Kidney (tissue), 14 donors: ENCODE results near the gene STK11IP. TPM values are rescaled to one million over a fixed set of nuclear protein-coding genes. Genes with fewer than 3 reads are reported as not detected.

ENCODE experiments used
- DNase-seq, 5 donors: peaks; one replicate each; pipeline ENCODE4 v3.0.0-alpha.2; 2013 to 2020
- FAIRE-seq: peaks from 2 replicates; lab custom pipeline; 2012; peaks lifted over from hg19 to GRCh38; lab: Jason Lieb, UNC
- H3K27ac ChIP-seq, 2 donors: one replicate each; pipeline ENCODE4 v1.7.0; 2013; ENCODE audit warnings: low read depth in 2 of 2, low read length in 2 of 2, inconsistent platforms in 1 of 2
- H3K27me3 ChIP-seq: one replicate; pipeline ENCODE4 v1.7.1; 2013; ENCODE audit warnings: low read length, inconsistent platforms; ENCODE audit not compliant: control insufficient read depth, insufficient read depth
- H3K36me3 ChIP-seq, 3 donors: one replicate each; pipeline versions ENCODE4 v1.7.0 to v1.7.1; 2013; ENCODE audit warnings: low read length in 3 of 3, control low read depth in 1 of 3, inconsistent platforms in 1 of 3; ENCODE audit not compliant: insufficient read depth in 3 of 3, control insufficient read depth in 2 of 3
- H3K4me1 ChIP-seq, 3 donors: one replicate each; pipeline versions ENCODE4 v1.7.0 to v1.7.1; 2013; ENCODE audit warnings: low read length in 3 of 3, inconsistent platforms in 1 of 3, low read depth in 1 of 3; ENCODE audit not compliant: control insufficient read depth in 2 of 3, insufficient read depth in 2 of 3
- H3K4me3 ChIP-seq, 3 donors: one replicate each; pipeline versions ENCODE4 v1.7.0 to v1.8.1; 2013; ENCODE audit warnings: low read length in 3 of 3, control low read depth in 1 of 3, inconsistent platforms in 1 of 3
- H3K9ac ChIP-seq, 3 donors: one replicate each; pipeline versions ENCODE4 v1.7.0 to v1.7.1; 2013; ENCODE audit warnings: low read length in 3 of 3, control low read depth in 1 of 3, inconsistent platforms in 1 of 3
- H3K9me3 ChIP-seq, 3 donors: one replicate each; pipeline versions ENCODE4 v1.7.0 to v1.7.1; 2013; ENCODE audit warnings: low read length in 3 of 3, control low read depth in 1 of 3, inconsistent platforms in 1 of 3; ENCODE audit not compliant: control insufficient read depth in 2 of 3, insufficient read depth in 1 of 3
- intact Hi-C: fragments of 100-400 bp; cut with DNase I; formaldehyde crosslinking; loops from one replicate; pipeline ENCODE4 v1.11.1; 2022
- polyA plus RNA-seq: library from polyadenylated mRNA; stranded (reverse); fragments of 350-450 nt; fragmentation: Illumina TruSeq; extraction: RNeasy Lipid Tissue Mini Kit (QIAGEN cat#74804); gene quantifications from one replicate; pipeline ENCODE4 v1.2.3, GENCODE V29; 2014; ENCODE audit warnings: low read depth, low replicate concordance; ENCODE audit not compliant: insufficient read depth
- total RNA-seq: library from RNA; stranded (reverse); fragmentation: NEBNext Ultra II Directional; extraction: Animal tissue kit (Norgen Biotek cat#: 25700); gene quantifications from one replicate; pipeline ENCODE4 v1.2.1, GENCODE V29; 2021
- TF ChIP-seq, protein P1 (sequence below): IDR thresholded peaks from 3 replicates; pipeline ENCODE4 v1.5.1; 2012; ENCODE audit warnings: mild to moderate bottlenecking, moderate library complexity, borderline replicate concordance; ENCODE audit not compliant: insufficient read depth; ENCODE audit errors: extremely low read depth
- donor health status: control.
- donor health status: control.
- donor health status: control.
- donor health status: control.
- donor health status: control.
- donor health status: DM: yes; HTN: yes; CAD: no.
- donor health status: Normal renal cell carcinoma (clear cell type).

The STK11IP gene
- total and polyA plus RNA-seq, 2 donors from 2014 or later, result 12.5 to 33.7 TPM

DNA sequence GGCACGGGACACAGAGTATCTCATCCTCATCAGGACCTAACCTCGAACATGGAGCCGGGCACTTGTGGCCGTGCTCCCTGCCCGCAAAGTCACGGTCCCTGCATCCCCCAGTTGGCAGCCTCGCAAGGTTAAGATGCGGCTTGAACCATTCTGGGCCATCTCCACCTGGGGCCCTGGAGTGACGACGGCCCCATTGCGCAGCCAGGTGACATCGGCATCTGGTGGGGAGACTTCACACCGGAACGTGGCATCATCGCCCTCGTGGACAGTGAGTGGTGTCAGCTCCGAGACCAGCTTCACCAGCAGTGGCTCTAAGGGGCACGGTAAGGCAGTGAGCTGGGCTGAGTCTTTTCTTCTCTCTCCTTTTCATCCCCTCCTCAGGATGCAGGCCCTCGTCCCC is 41.2 kb upstream of the STK11IP start:
- Histone ChIP-seq H3K27ac (no peak overlapping the region), H3K36me3 (no peaks in the 10 kb centered on the region), H3K4me3 (no peak overlapping the region), H3K9me3 (no peaks in the 10 kb centered on the region), H3K9ac (no peak overlapping the region), H3K4me1 (peaks cover 0 to 12% (median 0%) of the 10 kb centered on the region in 3 donors), H3K27me3 (no peaks in the 10 kb centered on the region)
- peak in 1 of 5 donors; percentile 52 for DNase-seq
- FAIRE-seq, result no peak
- TF ChIP-seq, protein P1, sequence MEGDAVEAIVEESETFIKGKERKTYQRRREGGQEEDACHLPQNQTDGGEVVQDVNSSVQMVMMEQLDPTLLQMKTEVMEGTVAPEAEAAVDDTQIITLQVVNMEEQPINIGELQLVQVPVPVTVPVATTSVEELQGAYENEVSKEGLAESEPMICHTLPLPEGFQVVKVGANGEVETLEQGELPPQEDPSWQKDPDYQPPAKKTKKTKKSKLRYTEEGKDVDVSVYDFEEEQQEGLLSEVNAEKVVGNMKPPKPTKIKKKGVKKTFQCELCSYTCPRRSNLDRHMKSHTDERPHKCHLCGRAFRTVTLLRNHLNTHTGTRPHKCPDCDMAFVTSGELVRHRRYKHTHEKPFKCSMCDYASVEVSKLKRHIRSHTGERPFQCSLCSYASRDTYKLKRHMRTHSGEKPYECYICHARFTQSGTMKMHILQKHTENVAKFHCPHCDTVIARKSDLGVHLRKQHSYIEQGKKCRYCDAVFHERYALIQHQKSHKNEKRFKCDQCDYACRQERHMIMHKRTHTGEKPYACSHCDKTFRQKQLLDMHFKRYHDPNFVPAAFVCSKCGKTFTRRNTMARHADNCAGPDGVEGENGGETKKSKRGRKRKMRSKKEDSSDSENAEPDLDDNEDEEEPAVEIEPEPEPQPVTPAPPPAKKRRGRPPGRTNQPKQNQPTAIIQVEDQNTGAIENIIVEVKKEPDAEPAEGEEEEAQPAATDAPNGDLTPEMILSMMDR, result no peak
- intact Hi-C loops, result no loop called here

DNA sequence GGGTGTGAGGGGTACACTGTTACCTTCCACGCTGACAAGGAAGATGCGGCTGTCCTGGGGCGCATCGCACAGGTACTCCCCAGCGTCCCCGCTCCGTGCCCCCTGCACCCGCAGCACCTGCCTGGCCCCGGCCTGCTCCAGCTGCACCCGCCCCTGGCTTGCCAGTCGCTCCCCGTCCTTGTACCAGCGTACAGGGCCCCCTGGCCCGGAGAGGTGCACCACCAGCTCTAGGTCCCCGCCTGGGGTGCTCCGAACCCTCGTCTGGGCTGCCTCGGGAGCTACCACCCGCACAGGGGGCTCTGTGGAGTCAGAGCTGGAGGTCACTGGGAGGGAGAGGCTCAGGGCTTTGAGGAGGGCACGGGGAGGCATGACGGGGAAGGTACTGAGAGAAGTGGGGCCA is 40.3 kb upstream of the STK11IP start:
- H3K4me3 ChIP-seq, result no peak overlapping the region
- H3K27me3 ChIP-seq, result no peaks in the 10 kb centered on the region
- FAIRE-seq, result no peak
- H3K9me3 ChIP-seq, result no peaks in the 10 kb centered on the region
- intact Hi-C loops, result no loop called here
- no peak overlapping the region for H3K27ac ChIP-seq
- TF ChIP-seq, protein P1, result no peak
- H3K4me1 ChIP-seq, result peaks cover 0 to 8% (median 0%) of the 10 kb centered on the region in 3 donors
- no peaks in the 10 kb centered on the region for H3K36me3 ChIP-seq
- no peak overlapping the region for H3K9ac ChIP-seq
- DNase-seq, result peak in 1 of 5 donors; percentile 74

- TF ChIP-seq, protein P1, result no peak
- Histone ChIP-seq H3K27ac (no peak overlapping the region), H3K36me3 (peaks cover 0 to 5% (median 3%) of the 10 kb centered on the region in 3 donors), H3K9me3 (no peaks in the 10 kb centered on the region), H3K9ac (no peak overlapping the region), H3K27me3 (no peaks in the 10 kb centered on the region), H3K4me1 (peaks cover 0 to 4% (median 0%) of the 10 kb centered on the region in 3 donors), H3K4me3 (no peak overlapping the region)
- FAIRE-seq (no peak), DNase-seq (peak in 1 of 5 donors; percentile 63)
- intact Hi-C loops, result no loop called here
Measured at GRCh38 chr2:219557791-219558785, 39.6 kb upstream of the STK11IP start.
